ENCODE measurements around the gene PTN.
"Not testable (repeated sequence)": the region's sequence is repeated elsewhere in the genome, so short reads cannot be mapped to it uniquely, and the experiment has no call there.

Gene PTN

GRCh38 chr7:137262599-137262998, 80.9 kb downstream of the PTN start:
- no peak for FAIRE-seq

GRCh38 chr7:137258552-137258951, 85.0 kb downstream of the PTN start:
- no peak for FAIRE-seq

GRCh38 chr7:137254766-137255165, 88.8 kb downstream of the PTN start:
- no peak for FAIRE-seq

- FAIRE-seq: no peak
These were observed 97.6 kb downstream of the PTN start for GRCh38 chr7:137245890-137246289.

- no peak for FAIRE-seq
These were observed 98.3 kb downstream of the PTN start for GRCh38 chr7:137245186-137245585.

GRCh38 chr7:137243741-137244140, 99.8 kb downstream of the PTN start:
- FAIRE-seq: no peak

- FAIRE-seq: no peak
These were observed 100.9 kb downstream of the PTN start for GRCh38 chr7:137242616-137243015.

- FAIRE-seq: no peak
These were observed 101.7 kb downstream of the PTN start for GRCh38 chr7:137241655-137242360.

GRCh38 chr7:137239186-137239585, 104.3 kb downstream of the PTN start:
- FAIRE-seq: not testable (repeated sequence)

- FAIRE-seq: no peak
These were observed 108.1 kb downstream of the PTN start for GRCh38 chr7:137235434-137235833.

- FAIRE-seq: no peak
These were observed 112.4 kb downstream of the PTN start for GRCh38 chr7:137231167-137231566.

- no peak for FAIRE-seq
These were observed 122.1 kb downstream of the PTN start for GRCh38 chr7:137221467-137221866.

- FAIRE-seq: peak; percentile 24
These were observed 129.8 kb downstream of the PTN start for GRCh38 chr7:137213744-137214143.

- no peak for FAIRE-seq
These were observed 134.2 kb downstream of the PTN start for GRCh38 chr7:137209151-137209817.

GRCh38 chr7:137206770-137207169, 136.8 kb downstream of the PTN start:
- no peak for FAIRE-seq

GRCh38 chr7:137204246-137204645, 139.3 kb downstream of the PTN start:
- FAIRE-seq: no peak

- FAIRE-seq: no peak
These were observed 140.2 kb downstream of the PTN start for GRCh38 chr7:137203351-137203750.

GRCh38 chr7:137196648-137197047, 146.9 kb downstream of the PTN start:
- FAIRE-seq: no peak

GRCh38 chr7:137195996-137196395, 147.5 kb downstream of the PTN start:
- no peak for FAIRE-seq

- not testable (repeated sequence) for FAIRE-seq
These were observed 161.9 kb downstream of the PTN start for GRCh38 chr7:137181619-137182018.

Measured in colon (tissue), 2 donors.